ENCODE data around the gene PRMT2.

DNA sequence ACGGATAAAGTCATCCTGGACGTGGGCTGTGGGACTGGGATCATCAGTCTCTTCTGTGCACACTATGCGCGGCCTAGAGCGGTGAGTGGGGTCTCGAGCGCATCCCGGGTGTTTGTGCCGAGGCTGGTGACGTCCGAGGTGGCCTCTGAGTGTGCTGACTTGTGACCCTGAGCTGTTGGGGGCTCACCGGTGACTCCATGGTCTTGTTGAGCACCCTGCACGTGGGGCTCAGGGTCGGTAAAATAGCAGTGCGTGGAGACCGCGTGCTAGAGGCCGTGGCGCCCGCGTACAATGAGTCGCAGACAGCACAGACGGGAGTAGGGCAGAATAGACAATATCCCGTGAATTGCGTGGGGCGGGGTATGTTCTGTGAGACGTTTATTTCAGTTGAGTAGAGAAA is 13.1 kb downstream of the PRMT2 start:
- TF ChIP-seq, protein P1, sequence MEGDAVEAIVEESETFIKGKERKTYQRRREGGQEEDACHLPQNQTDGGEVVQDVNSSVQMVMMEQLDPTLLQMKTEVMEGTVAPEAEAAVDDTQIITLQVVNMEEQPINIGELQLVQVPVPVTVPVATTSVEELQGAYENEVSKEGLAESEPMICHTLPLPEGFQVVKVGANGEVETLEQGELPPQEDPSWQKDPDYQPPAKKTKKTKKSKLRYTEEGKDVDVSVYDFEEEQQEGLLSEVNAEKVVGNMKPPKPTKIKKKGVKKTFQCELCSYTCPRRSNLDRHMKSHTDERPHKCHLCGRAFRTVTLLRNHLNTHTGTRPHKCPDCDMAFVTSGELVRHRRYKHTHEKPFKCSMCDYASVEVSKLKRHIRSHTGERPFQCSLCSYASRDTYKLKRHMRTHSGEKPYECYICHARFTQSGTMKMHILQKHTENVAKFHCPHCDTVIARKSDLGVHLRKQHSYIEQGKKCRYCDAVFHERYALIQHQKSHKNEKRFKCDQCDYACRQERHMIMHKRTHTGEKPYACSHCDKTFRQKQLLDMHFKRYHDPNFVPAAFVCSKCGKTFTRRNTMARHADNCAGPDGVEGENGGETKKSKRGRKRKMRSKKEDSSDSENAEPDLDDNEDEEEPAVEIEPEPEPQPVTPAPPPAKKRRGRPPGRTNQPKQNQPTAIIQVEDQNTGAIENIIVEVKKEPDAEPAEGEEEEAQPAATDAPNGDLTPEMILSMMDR (IDR thresholded peaks at IDR 0.05), result no peak
- no peak for TF ChIP-seq EZH2 (IDR thresholded peaks at IDR 0.05; ENCODE audit: borderline replicate concordance, insufficient read depth, low read depth, low read length, poor library complexity, severe bottlenecking)

Data from B cell (primary cell).